HCT116 (cell line): Measurements from ENCODE around the gene FAM216B. TPM values are rescaled to one million over a fixed set of nuclear protein-coding genes. Genes with fewer than 3 reads are reported as not detected.

ENCODE experiments used
- ATAC-seq: fragments of 200-7000 bp; cut with Tn5 transposase; 2 replicates; pipeline ENCODE4 v1.9.1; 2020; ENCODE audit warnings: mild to moderate bottlenecking, moderate library complexity
- BruUV-seq: library from RNA; stranded (reverse); fragments of 400-500 nt; replicated peaks from 2 replicates; lab custom pipeline; 2021; lab: Mats Ljungman, UMichigan
- CTCF ChIA-PET: fragments of 300-600 bp; sonication (Branson Sonifier 250); formaldehyde crosslinking; loops from one replicate; lab custom pipeline; 2021; ENCODE audit warnings: antibody characterized with exemption; lab: Charles Lee
- POLR2A ChIA-PET: fragments of 300-600, 350-600 bp; sonication (Branson Sonifier 250); formaldehyde crosslinking; loops from one replicate; lab custom pipeline; 2021; ENCODE audit warnings: antibody characterized with exemption; lab: Charles Lee
- RAD21 ChIA-PET, 2 experiments: fragments of 300-600 bp; sonication (Branson Sonifier 250); formaldehyde crosslinking; loops; one replicate each; lab custom pipeline; 2023; ENCODE audit warnings: low total read pairs in 2 of 2; ENCODE audit not compliant: uncharacterized antibody in 2 of 2, unreplicated experiment in 2 of 2, low non-redundant PET in 1 of 2; lab: Charles Lee
- DNase-seq: peaks from one replicate; pipeline ENCODE4 v3.0.0-alpha.2; 2010; ENCODE audit warnings: low read depth, low spot score
- H2AFZ ChIP-seq: fragments of 200-600 bp; shearing (Covaris generic), sonication (generic); 2 replicates; pipeline ENCODE4 v1.6.1; 2017; ENCODE audit warnings: low read depth, mixed run types, mixed read lengths, antibody characterized with exemption, low read length; ENCODE audit not compliant: poor library complexity, severe bottlenecking
- H3K27ac ChIP-seq: 2 replicates; pipeline ENCODE4 v1.5.1; 2012; ENCODE audit warnings: low read depth, low read length
- H3K27me3 ChIP-seq: fragments of 200-600 bp; sonication (generic); 2 replicates; pipeline ENCODE4 v1.6.1; 2016; ENCODE audit warnings: mixed run types, low read length, mixed read lengths; ENCODE audit not compliant: insufficient read depth
- H3K36me3 ChIP-seq, 2 experiments: fragments of 200-500 bp in 1 of 2; fragments of 200-600 bp in 1 of 2; sonication (Bioruptor generic) in 1 of 2; sonication (generic) in 1 of 2; 2 replicates each; pipeline versions ENCODE4 v1.5.1 to v1.6.1; 2014 to 2016; ENCODE audit warnings: low read length in 2 of 2, inconsistent platforms in 1 of 2, mixed read lengths in 1 of 2, mixed run types in 1 of 2; ENCODE audit not compliant: insufficient read depth in 2 of 2, control insufficient read depth in 1 of 2
- H3K4me1 ChIP-seq, 2 experiments: fragments of 200-600 bp in 1 of 2; sonication (generic) in 1 of 2; 2 replicates each; pipeline versions ENCODE4 v1.5.1 to v1.6.1; 2012 to 2017; ENCODE audit warnings: low read length in 2 of 2, inconsistent platforms in 1 of 2, mild to moderate bottlenecking in 1 of 2, mixed read lengths in 1 of 2, mixed run types in 1 of 2, moderate library complexity in 1 of 2; ENCODE audit not compliant: insufficient read depth in 2 of 2, control insufficient read depth in 1 of 2
- H3K4me2 ChIP-seq: fragments of 200-600 bp; sonication (generic); 2 replicates; pipeline ENCODE4 v1.6.1; 2017; ENCODE audit warnings: mixed run types, low read length, mixed read lengths
- H3K4me3 ChIP-seq, 2 experiments: fragments of 200-600 bp in 1 of 2; sonication (generic) in 1 of 2; replicated peaks in 1 of 2; 2 replicates each; pipeline ENCODE4 v1.5.1; 2011 to 2016; ENCODE audit warnings: low read length in 2 of 2, control low read depth in 1 of 2, low read depth in 1 of 2, mild to moderate bottlenecking in 1 of 2, mixed read lengths in 1 of 2, mixed run types in 1 of 2
- H3K79me2 ChIP-seq: fragments of 200-600 bp; sonication (generic); 2 replicates; pipeline ENCODE4 v1.6.1; 2017; ENCODE audit warnings: mild to moderate bottlenecking, mixed run types, low read length, moderate library complexity, mixed read lengths; ENCODE audit not compliant: insufficient read depth
- H3K9ac ChIP-seq: fragments of 200-600 bp; sonication (generic); 2 replicates; pipeline ENCODE4 v1.6.1; 2016; ENCODE audit warnings: low read length, mixed read lengths
- H3K9me2 ChIP-seq: fragments of 200-600 bp; sonication (generic), shearing (Covaris generic); 2 replicates; pipeline ENCODE4 v1.6.1; 2017; ENCODE audit warnings: mixed run types, mild to moderate bottlenecking, moderate library complexity; ENCODE audit not compliant: insufficient read depth
- H3K9me3 ChIP-seq, 2 experiments: fragments of 200-500 bp in 1 of 2; fragments of 200-600 bp in 1 of 2; sonication (Bioruptor generic) in 1 of 2; sonication (generic) in 1 of 2; 2 replicates each; pipeline ENCODE4 v1.6.1; 2014 to 2017; ENCODE audit warnings: low read length in 2 of 2, mixed read lengths in 2 of 2, inconsistent platforms in 1 of 2, low read depth in 1 of 2, mild to moderate bottlenecking in 1 of 2, mixed run types in 1 of 2, moderate library complexity in 1 of 2; ENCODE audit not compliant: control insufficient read depth in 1 of 2, insufficient read depth in 1 of 2
- H4K20me1 ChIP-seq: fragments of 200-600 bp; sonication (generic), shearing (Covaris generic); 2 replicates; pipeline ENCODE4 v1.6.1; 2017; ENCODE audit warnings: mixed run types, mild to moderate bottlenecking, moderate library complexity; ENCODE audit not compliant: insufficient read depth
- CEBPB ChIP-seq: IDR thresholded peaks from 2 replicates; pipeline ENCODE4 v1.6.1; 2012; ENCODE audit warnings: low read depth
- CTCF ChIP-seq, 3 experiments: fragments of 200-600 bp in 1 of 3; sonication (generic) in 1 of 3; IDR thresholded peaks in 2 of 3; conservative IDR thresholded peaks in 1 of 3; 2 replicates each; pipeline ENCODE4 v1.5.1; 2012 to 2017; ENCODE audit warnings: low read depth in 2 of 3, low read length in 2 of 3, antibody characterized with exemption in 1 of 3, borderline replicate concordance in 1 of 3, control low read depth in 1 of 3, mild to moderate bottlenecking in 1 of 3, mixed read lengths in 1 of 3, mixed run types in 1 of 3, moderate library complexity in 1 of 3; ENCODE audit not compliant: insufficient read depth in 1 of 3
- EGR1 ChIP-seq: IDR thresholded peaks from 2 replicates; pipeline ENCODE4 v1.6.1; 2012; ENCODE audit warnings: low read depth
- ELF1 ChIP-seq: IDR thresholded peaks from 2 replicates; pipeline ENCODE4 v1.6.1; 2012; ENCODE audit warnings: low read depth, borderline replicate concordance
- EZH2phosphoT487 ChIP-seq: fragments of 200-600 bp; IDR thresholded peaks from 2 replicates; pipeline ENCODE4 v1.6.1; 2018; ENCODE audit warnings: antibody characterized with exemption, borderline replicate concordance
- FOSL1 ChIP-seq: IDR thresholded peaks from 2 replicates; pipeline ENCODE4 v1.6.1; 2012; ENCODE audit warnings: low read depth
- MAX ChIP-seq: IDR thresholded peaks from 2 replicates; pipeline ENCODE4 v1.6.1; 2012
- REST ChIP-seq: IDR thresholded peaks from 2 replicates; pipeline ENCODE4 v1.6.1; 2012; ENCODE audit warnings: low read depth
- SP1 ChIP-seq: IDR thresholded peaks from 2 replicates; pipeline ENCODE4 v1.6.1; 2012; ENCODE audit warnings: low read depth
- SRF ChIP-seq: IDR thresholded peaks from 2 replicates; pipeline ENCODE4 v1.6.1; 2012; ENCODE audit warnings: low read depth
- YY1 ChIP-seq: IDR thresholded peaks from 2 replicates; pipeline ENCODE4 v1.6.1; 2011; ENCODE audit warnings: low read length, low read depth, moderate library complexity, mild to moderate bottlenecking; ENCODE audit not compliant: insufficient replicate concordance; ENCODE audit errors: extremely low read depth
- ZBTB33 ChIP-seq: IDR thresholded peaks from 2 replicates; pipeline ENCODE4 v1.6.1; 2011; ENCODE audit warnings: mild to moderate bottlenecking, low read length, moderate library complexity; ENCODE audit not compliant: insufficient replicate concordance; ENCODE audit errors: extremely low read depth
- ZFX ChIP-seq: fragments of 450-650 bp; IDR thresholded peaks from 2 replicates; pipeline ENCODE4 v1.6.1; 2017
- ZNF274 ChIP-seq: fragments of 200-500 bp; sonication (Bioruptor generic); IDR thresholded peaks from 2 replicates; pipeline ENCODE4 v1.6.1; 2014; ENCODE audit warnings: mild to moderate bottlenecking, low read depth, low read length, inconsistent platforms
- intact Hi-C: fragments of 100-400 bp; cut with micrococcal nuclease; formaldehyde crosslinking; loops from 2 replicates; pipeline ENCODE4 v1.10.0; 2022
- total RNA-seq: library from RNA; stranded (reverse); gene quantifications from one replicate; pipeline ENCODE4 v1.2.1, GENCODE V29; 2021; ENCODE audit not compliant: unreplicated experiment

FAM216B gene
- total RNA-seq, 1 experiment from 2014 or later = not detected

- no peak overlapping the region for H3K9ac ChIP-seq
- no peak overlapping the region for H2AFZ ChIP-seq
- no peak for TF ChIP-seq SRF
- TF ChIP-seq ZNF274 = no peak
- no peak for TF ChIP-seq FOSL1
- TF ChIP-seq ZBTB33 = no peak
- TF ChIP-seq MAX = no peak
- no peak for TF ChIP-seq EGR1
- no peak for TF ChIP-seq EZH2phosphoT487
- no peak for TF ChIP-seq REST
- no peak for TF ChIP-seq CTCF (IDR thresholded peaks at IDR 0.05 in 2 of 3, conservative IDR thresholded peaks at IDR 0.05 in 1 of 3; ENCODE audit: borderline replicate concordance in 1 of 3, insufficient read depth in 1 of 3, low read depth in 2 of 3, low read length in 2 of 3)
- TF ChIP-seq SP1 = no peak
- no peak for TF ChIP-seq ELF1
- TF ChIP-seq CEBPB = no peak
- TF ChIP-seq ZFX = no peak
- no peak for TF ChIP-seq YY1
- no peaks in the 10 kb centered on the region for H3K36me3 ChIP-seq
- no peak for ATAC-seq
- H3K9me3 ChIP-seq = no peaks in the 10 kb centered on the region
- ChIA-PET RAD21 (no interaction called here), CTCF (no interaction called here), POLR2A (no interaction called here)
- no peaks in the 10 kb centered on the region for H4K20me1 ChIP-seq
- no peaks in the 10 kb centered on the region for H3K27me3 ChIP-seq
- no peaks in the 10 kb centered on the region for H3K9me2 ChIP-seq
- 0 out of 4 replicates have a peak, but pooled peaks cover 0 to 4% of the 10 kb centered on the region in 2 experiments for H3K4me1 ChIP-seq
- H3K4me2 ChIP-seq = no peak overlapping the region
- intact Hi-C loops = no loop called here
- no peak overlapping the region for H3K4me3 ChIP-seq
- no TSS peak for BruUV-seq
- H3K27ac ChIP-seq = no peak overlapping the region
- DNase-seq = no peak
- no peaks in the 10 kb centered on the region for H3K79me2 ChIP-seq
Observed at GRCh38 chr13:42741914-42742313, 39.5 kb upstream of the FAM216B start.
